ENCODE data around the gene TIMM13. TPM values are rescaled to one million over a fixed set of nuclear protein-coding genes. Genes with fewer than 3 reads are reported as not detected.

TIMM13 gene
- total and polyA plus RNA-seq, 4 donors = 20.5 to 122 (median 106) TPM

- Histone ChIP-seq H3K4me3 (ENCODE audit: low read depth, low read length) (no peak overlapping the region), H3K9me3 (ENCODE audit: control insufficient read depth, insufficient read depth, low read length) (no peaks in the 10 kb centered on the region), H3K36me3 (ENCODE audit: control insufficient read depth, insufficient read depth, low read length) (no peaks in the 10 kb centered on the region), H3K27me3 (ENCODE audit: control insufficient read depth, insufficient read depth, low read length) (no peaks in the 10 kb centered on the region), H3K4me1 (ENCODE audit: control insufficient read depth, insufficient read depth, low read length) (no peaks in the 10 kb centered on the region), H3K27ac (ENCODE audit: low read depth, low read length) (no peak overlapping the region)
- WGBS (ENCODE audit: insufficient coverage) = 35% methylated on average over 7 of the region's 7 CpGs
- DNase-seq (ENCODE audit: low read depth in 4 of 6, low spot score in 6 of 6) = peak in 1 of 6 donors; percentile 16
Measured at GRCh38 chr19:2392366-2392765, 35.0 kb downstream of the TIMM13 start.

GRCh38 chr19:2391118-2391725 is 36.2 kb downstream of the TIMM13 start:
- no peaks in the 10 kb centered on the region for H3K4me1 ChIP-seq (ENCODE audit: control insufficient read depth, insufficient read depth, low read length)
- no peaks in the 10 kb centered on the region for H3K36me3 ChIP-seq (ENCODE audit: control insufficient read depth, insufficient read depth, low read length)
- no peaks in the 10 kb centered on the region for H3K27me3 ChIP-seq (ENCODE audit: control insufficient read depth, insufficient read depth, low read length)
- no peaks in the 10 kb centered on the region for H3K9me3 ChIP-seq (ENCODE audit: control insufficient read depth, insufficient read depth, low read length)
- H3K27ac ChIP-seq (ENCODE audit: low read depth, low read length) = no peak overlapping the region
- peak in 5 of 6 donors; percentile 9 to 91 (median 49) for DNase-seq (ENCODE audit: low read depth in 4 of 6, low spot score in 6 of 6)
- no peak overlapping the region for H3K4me3 ChIP-seq (ENCODE audit: low read depth, low read length)
- 0% methylated on average over 4 of the region's 10 CpGs for WGBS (ENCODE audit: insufficient coverage)

- DNase-seq (ENCODE audit: low read depth in 4 of 6, low spot score in 6 of 6) = no peak
- H3K27ac ChIP-seq (ENCODE audit: low read depth, low read length) = no peak overlapping the region
- H3K4me1 ChIP-seq (ENCODE audit: control insufficient read depth, insufficient read depth, low read length) = peaks cover 5% of the 10 kb centered on the region
- 88% methylated on average over 21 of the region's 21 CpGs for WGBS (ENCODE audit: insufficient coverage)
- H3K27me3 ChIP-seq (ENCODE audit: control insufficient read depth, insufficient read depth, low read length) = no peaks in the 10 kb centered on the region
- no peaks in the 10 kb centered on the region for H3K9me3 ChIP-seq (ENCODE audit: control insufficient read depth, insufficient read depth, low read length)
- H3K4me3 ChIP-seq (ENCODE audit: low read depth, low read length) = no peak overlapping the region
- no peaks in the 10 kb centered on the region for H3K36me3 ChIP-seq (ENCODE audit: control insufficient read depth, insufficient read depth, low read length)
Measured at GRCh38 chr19:2389594-2389993, 37.8 kb downstream of the TIMM13 start.

- Histone ChIP-seq H3K4me1 (ENCODE audit: control insufficient read depth, insufficient read depth, low read length) (peaks cover 11% of the 10 kb centered on the region), H3K4me3 (ENCODE audit: low read depth, low read length) (no peak overlapping the region), H3K9me3 (ENCODE audit: control insufficient read depth, insufficient read depth, low read length) (no peaks in the 10 kb centered on the region), H3K27me3 (ENCODE audit: control insufficient read depth, insufficient read depth, low read length) (no peaks in the 10 kb centered on the region), H3K27ac (ENCODE audit: low read depth, low read length) (no peak overlapping the region), H3K36me3 (ENCODE audit: control insufficient read depth, insufficient read depth, low read length) (no peaks in the 10 kb centered on the region)
- DNase-seq (ENCODE audit: low read depth in 4 of 6, low spot score in 6 of 6) = no peak
- 67% methylated on average over 14 of the region's 20 CpGs for WGBS (ENCODE audit: insufficient coverage)
Measured at GRCh38 chr19:2387367-2388288, 39.8 kb downstream of the TIMM13 start.

- peaks cover 24% of the 10 kb centered on the region for H3K4me1 ChIP-seq (ENCODE audit: control insufficient read depth, insufficient read depth, low read length)
- 36% methylated on average over 21 of the region's 37 CpGs for WGBS (ENCODE audit: insufficient coverage)
- no peak overlapping the region for H3K27ac ChIP-seq (ENCODE audit: low read depth, low read length)
- H3K9me3 ChIP-seq (ENCODE audit: control insufficient read depth, insufficient read depth, low read length) = no peaks in the 10 kb centered on the region
- DNase-seq (ENCODE audit: low read depth in 4 of 6, low spot score in 6 of 6) = no peak
- no peaks in the 10 kb centered on the region for H3K27me3 ChIP-seq (ENCODE audit: control insufficient read depth, insufficient read depth, low read length)
- H3K36me3 ChIP-seq (ENCODE audit: control insufficient read depth, insufficient read depth, low read length) = no peaks in the 10 kb centered on the region
- no peak overlapping the region for H3K4me3 ChIP-seq (ENCODE audit: low read depth, low read length)
Measured at GRCh38 chr19:2385053-2385721, 42.2 kb downstream of the TIMM13 start.

- no peaks in the 10 kb centered on the region for H3K36me3 ChIP-seq (ENCODE audit: control insufficient read depth, insufficient read depth, low read length)
- peaks cover 24% of the 10 kb centered on the region for H3K4me1 ChIP-seq (ENCODE audit: control insufficient read depth, insufficient read depth, low read length)
- no peaks in the 10 kb centered on the region for H3K9me3 ChIP-seq (ENCODE audit: control insufficient read depth, insufficient read depth, low read length)
- 91% methylated on average over 12 of the region's 13 CpGs for WGBS (ENCODE audit: insufficient coverage)
- no peaks in the 10 kb centered on the region for H3K27me3 ChIP-seq (ENCODE audit: control insufficient read depth, insufficient read depth, low read length)
- no peak for DNase-seq (ENCODE audit: low read depth in 4 of 6, low spot score in 6 of 6)
- no peak overlapping the region for H3K4me3 ChIP-seq (ENCODE audit: low read depth, low read length)
- no peak overlapping the region for H3K27ac ChIP-seq (ENCODE audit: low read depth, low read length)
Measured at GRCh38 chr19:2382530-2383222, 44.7 kb downstream of the TIMM13 start.

GRCh38 chr19:2381148-2381820 is 46.1 kb downstream of the TIMM13 start:
- Histone ChIP-seq H3K4me1 (ENCODE audit: control insufficient read depth, insufficient read depth, low read length) (peaks cover 28% of the 10 kb centered on the region), H3K27me3 (ENCODE audit: control insufficient read depth, insufficient read depth, low read length) (no peaks in the 10 kb centered on the region), H3K27ac (ENCODE audit: low read depth, low read length) (peak overlapping the region; percentile 79), H3K9me3 (ENCODE audit: control insufficient read depth, insufficient read depth, low read length) (no peaks in the 10 kb centered on the region), H3K36me3 (ENCODE audit: control insufficient read depth, insufficient read depth, low read length) (no peaks in the 10 kb centered on the region), H3K4me3 (ENCODE audit: low read depth, low read length) (no peak overlapping the region)
- WGBS (ENCODE audit: insufficient coverage) = 19% methylated on average over 9 of the region's 18 CpGs
- peak; percentile 73 to 95 (median 81) for DNase-seq (ENCODE audit: low read depth in 4 of 6, low spot score in 6 of 6)

- Histone ChIP-seq H3K4me1 (ENCODE audit: control insufficient read depth, insufficient read depth, low read length) (peaks cover 28% of the 10 kb centered on the region), H3K4me3 (ENCODE audit: low read depth, low read length) (no peak overlapping the region), H3K36me3 (ENCODE audit: control insufficient read depth, insufficient read depth, low read length) (no peaks in the 10 kb centered on the region), H3K9me3 (ENCODE audit: control insufficient read depth, insufficient read depth, low read length) (no peaks in the 10 kb centered on the region), H3K27ac (ENCODE audit: low read depth, low read length) (peak overlapping the region; percentile 79), H3K27me3 (ENCODE audit: control insufficient read depth, insufficient read depth, low read length) (no peaks in the 10 kb centered on the region)
- 10% methylated on average over 2 of the region's 2 CpGs for WGBS (ENCODE audit: insufficient coverage)
- no peak for DNase-seq (ENCODE audit: low read depth in 4 of 6, low spot score in 6 of 6)
Measured at GRCh38 chr19:2380567-2380966, 46.8 kb downstream of the TIMM13 start.

Measured in spinal cord (tissue), 10 donors.